ENCODE data around the gene CDK13.
"Not testable (repeated sequence)": the region's sequence is repeated elsewhere in the genome, so short reads cannot be mapped to it uniquely, and the experiment has no call there.

CDK13 gene

DNA sequence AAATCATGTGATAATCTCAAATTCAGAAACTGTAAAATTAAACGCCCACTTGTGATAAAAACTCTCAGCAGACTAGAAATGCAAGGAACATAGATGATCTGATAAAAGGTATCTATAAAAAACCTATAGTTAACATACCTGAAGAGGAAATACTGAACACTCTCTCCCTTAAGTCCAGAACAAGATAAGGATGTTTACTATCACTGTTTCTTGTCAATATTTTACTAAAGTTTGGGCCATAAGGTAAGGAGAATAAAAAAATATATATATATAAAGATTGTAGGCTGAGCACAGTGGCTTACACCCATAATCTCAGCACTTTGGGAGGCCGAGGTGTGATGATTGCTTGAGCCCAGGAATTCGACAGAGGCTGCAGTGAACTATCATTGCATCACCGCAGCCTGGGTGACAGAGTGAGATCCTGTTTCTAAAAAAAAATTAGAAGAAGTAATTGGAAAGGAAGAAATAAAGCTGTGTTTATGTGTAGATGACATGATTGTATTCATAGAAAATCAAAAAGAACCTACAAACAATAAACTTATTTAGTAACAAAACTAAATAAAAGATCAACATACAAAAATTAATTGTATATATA lies 155.9 kb downstream of the CDK13 start:
- DNase-seq: no peak

DNA sequence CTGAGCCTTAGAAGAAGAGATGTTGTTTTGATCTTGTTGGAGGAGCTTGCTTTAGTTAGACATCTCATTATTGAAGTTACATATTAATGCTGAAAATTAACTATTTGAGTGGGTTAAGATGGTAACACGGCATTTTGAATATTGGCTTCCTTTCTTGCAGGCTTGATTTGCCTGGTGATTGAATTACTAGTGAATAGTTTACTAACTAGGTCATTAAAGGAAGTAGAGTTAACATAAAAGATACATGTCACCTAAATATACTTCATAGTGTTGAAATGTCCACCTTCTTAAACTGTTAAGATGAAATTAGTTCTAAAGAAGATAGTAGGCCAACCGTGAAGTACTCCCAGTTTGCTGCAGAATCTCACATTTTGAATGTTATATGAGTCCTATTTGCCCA lies 165.9 kb downstream of the CDK13 start:
- DNase-seq: no peak

DNA sequence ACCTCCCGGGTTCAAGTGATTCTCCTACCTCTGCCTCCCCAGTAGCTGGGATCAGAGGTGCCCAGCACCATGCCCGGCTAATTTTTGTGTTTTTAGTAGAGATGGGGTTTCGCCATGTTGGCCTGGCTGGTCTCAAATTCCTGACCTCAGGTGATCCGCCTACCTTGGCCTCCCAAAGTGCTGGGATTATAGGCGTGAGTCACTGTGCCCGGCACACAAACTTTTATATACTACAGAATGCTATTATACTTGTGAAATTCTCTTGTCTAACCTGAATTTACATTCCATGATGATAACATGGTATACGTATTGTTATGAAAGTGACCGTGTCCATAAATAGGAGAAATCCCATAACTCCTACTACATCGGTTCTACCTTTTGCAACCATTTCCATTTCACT lies 167.1 kb downstream of the CDK13 start:
- not testable (repeated sequence) for DNase-seq

DNA sequence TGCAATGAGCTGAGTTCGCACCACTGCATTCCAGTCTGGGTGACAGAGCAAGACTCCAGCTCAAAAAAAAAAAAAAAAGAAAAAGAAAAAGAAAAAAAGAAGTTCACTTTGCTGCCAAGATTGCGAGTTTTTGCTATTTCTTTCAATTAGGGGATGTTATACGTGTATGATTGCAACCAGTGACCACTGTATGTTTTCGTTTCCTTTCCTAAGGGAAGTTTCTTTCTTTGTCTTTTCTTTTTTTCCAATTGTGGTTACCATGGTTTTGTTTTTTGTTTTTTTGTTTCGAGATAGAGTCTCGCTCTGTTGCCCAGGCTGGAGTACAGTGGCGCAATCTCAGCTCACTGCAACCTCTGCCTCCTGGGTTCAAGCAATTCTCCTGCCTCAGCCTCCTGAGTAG lies 168.1 kb downstream of the CDK13 start:
- DNase-seq: not testable (repeated sequence)

DNA sequence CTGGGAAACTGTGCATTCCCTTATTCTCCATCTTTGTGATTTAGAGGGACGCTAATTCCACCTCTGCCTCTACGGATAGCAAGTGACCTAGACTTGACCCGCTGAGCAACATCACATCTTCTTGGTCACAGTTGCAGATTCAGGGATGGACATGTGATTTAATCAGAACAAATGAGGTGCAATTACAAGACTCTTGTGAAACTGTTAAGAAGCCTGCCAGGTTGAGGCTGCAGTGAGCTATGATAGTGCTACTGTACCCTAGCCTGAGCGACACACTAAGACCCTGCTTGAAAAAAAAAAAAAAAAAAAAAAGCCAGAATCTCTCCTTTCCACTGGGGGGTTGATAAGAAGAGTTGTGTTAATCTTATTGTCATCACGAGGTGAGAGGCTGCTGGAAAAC lies 170.0 kb downstream of the CDK13 start:
- DNase-seq: no peak

DNA sequence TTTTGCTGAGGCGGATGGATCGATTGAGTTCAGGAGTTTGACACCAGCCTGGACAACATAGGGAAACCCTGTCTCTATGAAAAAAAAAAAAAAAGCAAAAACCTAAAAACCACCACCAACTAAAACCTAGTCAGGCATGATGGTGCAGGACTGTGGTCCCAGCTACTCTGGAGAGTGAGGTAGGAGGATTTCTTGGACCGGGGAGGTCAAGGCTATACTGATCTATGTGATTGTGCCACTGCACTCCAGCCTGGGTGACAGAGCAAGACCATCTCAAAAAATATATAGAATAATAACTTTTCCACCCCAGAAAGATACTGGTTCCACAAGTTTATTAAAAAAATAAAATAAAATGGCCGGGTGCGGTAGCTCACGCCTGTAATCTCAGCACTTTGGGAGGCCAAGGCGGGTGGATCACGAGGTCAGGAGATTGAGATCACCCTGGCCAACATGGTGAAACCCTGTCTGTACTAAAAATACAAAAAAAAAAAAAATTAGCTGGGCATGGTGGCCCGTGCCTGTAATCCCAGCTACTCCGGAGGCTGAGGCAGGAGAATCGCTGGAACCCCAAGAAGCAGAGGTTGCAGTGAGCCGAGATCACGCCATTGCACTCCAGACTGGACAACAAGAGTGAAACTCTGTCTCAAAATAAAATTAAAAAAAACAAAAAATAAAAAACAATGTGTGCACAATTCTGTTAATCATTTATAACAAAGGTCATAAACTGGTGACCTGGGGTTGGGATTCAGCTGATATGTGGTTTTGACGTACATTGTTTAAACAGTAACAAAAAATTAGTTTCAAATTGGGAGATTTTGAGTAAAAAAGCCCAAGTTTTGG lies 172.3 kb downstream of the CDK13 start:
- not testable (repeated sequence) for DNase-seq

DNA sequence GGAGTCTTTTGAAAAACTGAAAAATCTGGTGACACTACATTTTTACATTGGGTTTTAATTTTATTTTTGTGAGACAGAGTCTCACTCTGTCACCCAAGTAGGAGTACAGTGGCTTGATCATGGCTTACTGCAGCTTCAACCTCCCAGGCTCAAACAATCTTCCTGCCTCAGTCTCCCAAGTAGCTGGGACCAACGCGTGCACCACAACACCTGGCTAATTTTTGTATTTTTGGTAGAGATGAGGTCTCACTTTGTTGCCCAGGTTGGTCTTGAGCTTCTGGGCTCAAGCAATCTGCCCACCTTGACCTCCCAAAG lies 172.8 kb downstream of the CDK13 start:
- no peak for DNase-seq

DNA sequence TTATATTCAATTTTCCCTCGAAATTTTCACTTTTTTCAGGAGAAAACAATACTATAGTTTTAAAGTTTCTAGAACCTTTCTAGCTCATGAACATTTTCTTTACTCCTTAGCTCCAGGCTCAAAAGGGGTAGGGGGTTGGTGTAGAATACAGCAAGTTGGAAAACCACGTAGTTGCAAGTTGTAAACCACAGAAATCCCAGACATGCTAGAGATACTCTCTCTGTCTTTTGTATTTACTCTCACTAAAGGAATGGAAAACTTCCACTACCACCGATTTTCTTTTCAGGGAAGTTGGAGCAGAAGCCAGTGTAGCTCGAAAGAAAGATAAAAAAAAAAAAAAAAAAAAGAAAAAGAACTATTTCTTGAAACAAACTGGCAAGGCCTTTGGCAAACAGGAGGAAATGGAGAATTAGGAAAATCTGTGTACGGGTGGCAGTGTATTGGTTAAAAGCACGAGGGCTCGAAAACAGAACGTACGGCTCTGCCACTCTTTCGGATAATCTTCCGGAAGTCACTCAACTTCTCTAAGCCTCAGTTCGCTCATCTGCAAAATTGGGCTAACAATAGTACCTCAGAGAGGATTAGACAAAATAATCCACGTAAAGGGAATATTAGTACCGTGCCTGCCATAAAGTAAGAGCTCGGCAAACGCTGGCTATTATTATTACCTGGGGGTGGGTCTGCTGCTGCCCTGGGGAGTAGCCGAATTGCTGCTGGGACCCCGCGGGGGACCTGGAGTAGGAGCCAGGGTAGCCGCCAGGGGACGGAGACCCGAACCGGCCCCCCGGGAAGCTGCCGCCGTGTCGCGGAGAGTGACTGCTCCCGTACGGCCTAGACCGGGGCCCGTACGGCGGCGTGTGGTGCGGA lies 183.7 kb downstream of the CDK13 start:
- DNase-seq: no peak

DNA sequence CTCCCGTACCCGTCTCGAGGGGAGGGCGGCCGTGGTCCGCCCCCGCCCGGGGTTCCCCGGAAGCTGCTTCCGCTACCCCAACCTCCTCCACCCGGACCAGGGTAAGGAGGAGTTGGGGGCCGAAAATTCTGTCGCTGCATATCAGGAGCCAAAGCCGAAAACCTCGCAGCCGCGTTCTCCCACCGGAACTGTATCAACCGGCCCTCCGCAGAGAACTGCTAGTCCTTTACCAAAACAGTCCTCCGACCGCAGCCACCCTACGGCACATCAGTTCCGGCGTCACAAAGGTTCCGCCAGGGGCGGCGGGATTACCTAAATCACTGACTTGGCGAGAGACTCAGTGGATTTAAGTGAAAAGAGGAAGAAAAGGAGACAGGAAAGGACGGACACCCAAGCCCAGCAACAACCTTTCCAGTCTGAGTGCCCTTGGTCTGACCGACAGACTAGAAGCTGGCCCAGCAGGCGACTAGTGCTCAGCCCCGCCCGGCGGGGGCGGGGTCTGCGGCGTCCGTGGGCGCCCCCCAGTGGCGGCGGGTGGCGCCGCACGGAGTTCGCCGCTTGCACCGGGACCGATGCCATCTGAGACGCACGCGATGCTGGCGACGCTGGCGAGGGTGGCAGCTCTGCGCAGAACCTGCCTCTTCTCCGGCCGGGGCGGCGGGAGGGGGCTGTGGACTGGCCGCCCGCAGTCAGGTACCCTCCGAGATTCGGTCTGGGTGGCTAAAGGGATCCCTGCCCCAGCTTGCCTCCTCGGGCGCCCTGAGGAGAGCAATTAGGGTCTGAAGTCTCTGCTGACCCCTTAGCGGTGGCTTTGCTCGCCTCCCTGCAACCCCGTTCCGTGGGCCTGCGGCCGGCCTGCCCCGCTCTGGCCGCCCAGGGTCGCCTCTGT lies 184.6 kb downstream of the CDK13 start, which contains the start of the genes MPLKIP and SUGCT:
Gene MPLKIP (minus strand): TSS at position 195 of the 889 bp plus-strand sequence. CDS start 55 bp downstream, at position 140.
Gene SUGCT (plus strand): TSS at position 578 of the 889 bp plus-strand sequence.
- DNase-seq: peak; percentile 81

DNA sequence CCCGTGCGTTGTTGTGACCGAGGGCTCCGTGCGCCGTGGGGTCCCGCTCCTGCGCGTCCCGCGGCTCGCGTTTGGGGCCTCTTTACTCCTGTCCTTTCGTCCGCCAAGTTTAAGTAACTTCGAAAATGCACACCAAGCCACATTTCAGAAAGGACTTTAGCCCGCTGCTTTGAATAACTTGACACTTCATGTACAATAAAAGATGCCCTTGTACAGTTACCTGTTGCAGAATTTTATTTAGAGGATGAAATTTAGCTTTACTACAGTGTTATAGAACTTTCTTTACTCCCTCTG lies 185.2 kb downstream of the CDK13 start:
- no peak for DNase-seq

DNA sequence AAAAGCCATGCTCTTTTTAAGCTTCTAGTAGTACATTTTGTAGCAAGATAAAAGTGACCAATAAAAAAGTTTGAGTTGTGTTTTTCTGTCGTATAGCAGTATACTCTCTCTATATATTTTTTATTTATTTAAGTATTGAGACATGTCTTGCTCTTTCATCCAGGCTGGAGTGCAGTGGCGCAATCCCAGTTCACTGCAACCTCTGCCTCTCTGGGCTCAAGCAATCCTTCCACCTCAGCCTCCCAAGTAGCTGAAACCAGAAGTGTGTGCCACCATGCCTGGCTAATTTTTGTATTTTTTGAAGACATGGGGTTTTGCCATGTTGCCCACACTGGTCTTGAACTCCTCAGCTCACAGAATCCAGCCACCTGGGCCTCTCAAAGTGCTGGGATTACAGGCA lies 187.5 kb downstream of the CDK13 start:
- no peak for DNase-seq

DNA sequence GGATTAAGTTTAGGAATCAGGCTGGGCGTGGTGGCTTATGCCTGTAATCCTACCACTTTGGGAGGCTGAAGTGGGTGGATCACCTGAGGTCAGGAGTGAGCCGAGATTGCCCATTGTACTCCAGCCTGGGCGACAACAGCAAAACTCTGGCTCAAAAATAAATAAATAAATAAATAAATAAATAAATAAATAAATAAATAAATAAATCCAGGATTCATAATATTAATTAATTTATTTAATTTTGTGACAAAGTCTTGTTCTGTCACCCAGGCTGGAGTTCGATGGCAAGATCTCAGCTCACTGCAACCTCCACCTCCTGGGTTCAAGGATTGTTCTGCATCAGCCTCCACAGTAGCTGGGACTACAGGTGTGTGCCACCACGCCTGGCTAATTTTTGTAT lies 188.9 kb downstream of the CDK13 start:
- DNase-seq: no peak

DNA sequence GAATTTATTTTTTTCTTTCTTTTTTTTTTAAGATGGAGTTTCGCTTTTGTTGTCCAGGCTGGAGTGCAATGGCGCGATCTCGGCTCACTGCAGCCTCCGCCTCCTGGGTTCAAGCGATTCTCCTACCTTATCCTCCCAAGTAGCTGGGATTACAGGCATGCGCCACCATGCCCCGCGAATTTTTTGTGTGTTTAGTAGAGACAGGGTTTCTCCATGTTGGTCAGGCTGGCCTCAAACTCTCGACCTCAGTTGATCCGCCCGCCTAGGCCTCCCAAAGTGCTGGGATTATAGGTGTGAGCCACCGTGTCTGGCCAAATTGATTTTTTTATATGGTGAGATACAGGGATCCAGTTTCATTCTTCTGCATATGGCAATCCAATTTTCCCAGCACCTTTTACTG lies 189.8 kb downstream of the CDK13 start:
- DNase-seq: not testable (repeated sequence)

DNA sequence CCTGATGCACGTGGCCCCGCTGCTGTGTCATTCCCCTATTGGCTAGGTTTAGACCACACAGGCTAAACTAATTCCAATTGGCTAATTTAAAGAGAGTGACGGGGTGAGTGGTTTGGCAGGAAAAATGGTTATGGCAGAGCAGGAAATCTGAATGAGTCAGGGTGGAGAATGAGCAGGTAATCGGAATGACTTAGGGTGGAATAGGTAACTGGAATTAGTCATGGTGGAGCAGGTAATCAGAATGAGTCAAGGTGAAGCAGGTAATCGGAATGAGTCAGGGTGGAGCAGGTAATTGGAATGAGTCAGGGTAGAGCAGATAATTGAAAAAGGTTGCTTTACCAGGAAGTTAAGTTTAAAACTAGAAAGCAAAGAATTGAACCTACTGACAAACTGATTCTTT lies 191.9 kb downstream of the CDK13 start:
- DNase-seq: not testable (repeated sequence)

DNA sequence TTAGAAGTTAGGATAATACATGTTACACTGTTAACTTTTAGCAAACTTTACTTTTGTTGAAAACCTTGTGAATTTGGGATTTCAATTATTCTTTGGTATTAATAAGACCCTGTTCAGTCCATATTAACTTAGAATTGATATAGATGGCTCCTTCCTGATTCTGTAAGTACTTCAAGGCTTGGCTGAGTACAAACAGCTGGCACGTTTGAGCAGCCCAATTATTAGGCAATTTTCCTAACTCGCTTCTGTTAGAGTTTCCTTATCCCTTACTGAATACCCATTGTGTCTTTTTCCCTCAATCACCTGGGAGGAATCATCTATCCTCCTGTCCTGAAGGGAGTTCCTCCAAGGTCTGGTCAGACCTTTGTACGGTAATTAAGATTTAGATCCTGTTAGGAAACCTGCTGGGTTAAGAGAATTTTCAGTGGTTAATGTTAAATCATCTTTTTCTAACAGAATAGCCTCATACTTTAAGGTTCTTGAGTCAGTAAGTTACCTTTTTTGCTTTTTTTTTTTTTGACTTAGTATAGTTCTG lies 195.6 kb downstream of the CDK13 start:
- DNase-seq: not testable (repeated sequence)

DNA sequence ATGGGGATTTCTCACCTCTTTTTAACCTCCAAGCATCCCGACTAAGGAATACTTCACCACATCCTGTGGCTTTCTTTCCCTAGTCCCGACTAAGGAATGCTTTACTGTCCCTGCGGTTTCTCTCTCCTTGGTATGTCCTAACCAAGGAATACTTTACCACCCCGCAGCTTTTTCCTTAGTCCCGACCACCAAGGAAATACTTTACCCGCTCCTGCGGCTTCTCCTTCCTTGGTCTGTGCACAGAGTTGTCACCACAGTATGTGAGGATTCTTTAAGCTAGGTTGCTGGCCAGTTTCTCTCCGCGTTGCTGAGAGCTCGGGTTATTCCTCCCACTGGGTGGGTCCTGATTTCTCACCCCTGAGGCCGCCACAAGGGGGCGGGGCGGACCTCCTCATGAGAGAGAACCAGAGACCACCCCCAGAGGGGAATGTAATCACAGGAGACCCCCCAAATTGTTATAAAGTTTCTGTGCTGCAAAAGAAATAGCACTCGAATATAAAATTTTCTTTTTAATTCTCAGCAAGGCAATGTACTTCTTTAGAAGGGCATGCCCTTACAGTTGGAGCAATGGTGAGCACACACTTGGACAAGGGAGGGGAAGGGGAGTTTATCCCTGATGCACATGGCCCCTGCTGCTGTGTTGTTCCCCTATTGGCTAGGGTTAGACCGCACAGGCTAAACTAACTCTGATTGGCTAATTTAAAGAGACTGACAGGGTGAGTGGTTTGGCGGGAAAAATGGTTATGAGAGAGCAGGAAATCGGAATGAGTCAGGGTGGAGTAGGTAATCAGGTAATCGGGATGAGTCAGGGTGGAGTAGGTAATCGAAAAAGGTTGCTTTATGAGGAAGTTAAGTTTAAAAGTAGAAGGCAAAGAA lies 197.6 kb downstream of the CDK13 start:
- no peak for DNase-seq

DNA sequence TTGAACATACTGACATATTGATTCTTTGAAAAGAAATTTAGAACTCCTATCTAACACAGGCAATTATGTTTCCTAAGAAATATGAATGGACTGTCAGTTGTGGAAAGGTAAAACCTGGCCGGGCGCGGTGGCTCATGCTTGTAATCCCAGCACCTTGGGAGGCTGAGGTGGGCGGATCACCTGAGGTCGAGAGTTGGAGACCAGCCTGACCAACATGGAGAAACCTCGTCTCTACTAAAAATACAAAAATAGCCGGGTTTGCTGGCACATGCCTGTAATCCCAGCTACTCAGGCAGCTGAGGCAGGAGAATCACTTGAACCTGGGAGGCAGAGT lies 198.2 kb downstream of the CDK13 start:
- not testable (repeated sequence) for DNase-seq

DNA sequence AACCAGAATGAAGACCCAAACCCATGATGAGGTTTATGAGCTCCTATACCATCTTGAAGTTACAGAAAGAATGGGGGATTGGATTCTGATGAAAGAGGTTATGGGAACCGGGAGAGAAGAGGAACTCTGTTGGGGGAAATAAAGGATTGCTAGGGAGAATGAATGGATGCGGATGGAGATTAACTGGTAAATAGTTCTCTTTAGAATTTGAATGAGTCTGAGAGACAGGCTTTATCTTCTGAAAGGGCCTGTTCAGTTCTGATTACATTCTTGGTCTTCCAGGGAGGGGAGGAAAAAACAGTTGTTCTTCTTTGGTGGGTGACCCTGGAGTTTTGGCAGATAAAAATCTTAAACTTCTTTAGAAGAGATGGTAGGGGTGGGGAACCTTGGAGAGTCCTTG lies 198.6 kb downstream of the CDK13 start:
- DNase-seq: no peak

Measured in activated gamma-delta T cell treated with Interleukin-2 at 50 U/mL for 16 hours (primary cell).